Measurements from ENCODE around the gene CABYR. TPM values are rescaled to one million over a fixed set of nuclear protein-coding genes. Genes with fewer than 3 reads are reported as not detected.

Gene CABYR
- total RNA-seq, 4 donors from 2014 or later: 1.9 to 5.3 (median 2.4) TPM

DNA sequence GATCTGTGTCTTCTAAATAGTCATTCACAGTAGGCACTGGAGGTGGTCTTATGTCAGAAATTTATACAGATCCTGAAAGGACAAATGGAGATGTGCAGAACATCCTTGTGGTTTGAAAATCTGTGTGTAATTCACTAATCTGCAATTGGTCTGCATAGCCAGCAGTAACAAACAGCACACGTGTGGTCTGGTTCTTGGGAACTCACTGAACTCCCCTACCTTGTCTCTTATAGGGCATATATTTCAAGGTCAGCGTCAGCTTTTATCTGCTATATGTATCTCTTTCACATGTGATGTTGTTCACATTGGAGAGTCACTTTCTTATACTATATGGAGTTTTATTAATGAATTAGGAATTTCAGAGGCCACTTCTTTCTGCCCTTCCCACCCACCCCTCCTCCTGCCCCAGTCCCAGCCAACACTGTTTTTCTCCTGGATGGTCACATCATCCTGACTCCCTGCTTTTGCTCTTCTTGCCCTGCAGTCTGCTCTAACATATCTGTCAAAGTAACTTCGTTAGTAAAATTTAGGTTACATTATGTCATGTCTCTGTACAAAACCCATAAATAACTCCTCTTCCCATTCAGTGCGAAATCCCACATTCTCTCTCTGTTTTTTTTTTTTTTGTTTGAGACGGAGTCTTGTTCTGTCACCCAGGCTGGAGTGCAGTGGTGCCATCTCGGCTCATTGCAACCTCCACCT, 35.4 kb upstream of the CABYR start:
- TF ChIP-seq, protein P1, sequence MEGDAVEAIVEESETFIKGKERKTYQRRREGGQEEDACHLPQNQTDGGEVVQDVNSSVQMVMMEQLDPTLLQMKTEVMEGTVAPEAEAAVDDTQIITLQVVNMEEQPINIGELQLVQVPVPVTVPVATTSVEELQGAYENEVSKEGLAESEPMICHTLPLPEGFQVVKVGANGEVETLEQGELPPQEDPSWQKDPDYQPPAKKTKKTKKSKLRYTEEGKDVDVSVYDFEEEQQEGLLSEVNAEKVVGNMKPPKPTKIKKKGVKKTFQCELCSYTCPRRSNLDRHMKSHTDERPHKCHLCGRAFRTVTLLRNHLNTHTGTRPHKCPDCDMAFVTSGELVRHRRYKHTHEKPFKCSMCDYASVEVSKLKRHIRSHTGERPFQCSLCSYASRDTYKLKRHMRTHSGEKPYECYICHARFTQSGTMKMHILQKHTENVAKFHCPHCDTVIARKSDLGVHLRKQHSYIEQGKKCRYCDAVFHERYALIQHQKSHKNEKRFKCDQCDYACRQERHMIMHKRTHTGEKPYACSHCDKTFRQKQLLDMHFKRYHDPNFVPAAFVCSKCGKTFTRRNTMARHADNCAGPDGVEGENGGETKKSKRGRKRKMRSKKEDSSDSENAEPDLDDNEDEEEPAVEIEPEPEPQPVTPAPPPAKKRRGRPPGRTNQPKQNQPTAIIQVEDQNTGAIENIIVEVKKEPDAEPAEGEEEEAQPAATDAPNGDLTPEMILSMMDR (IDR thresholded peaks at IDR 0.05): no peak
- DNase-seq (ENCODE audit: low spot score): no peak
- no peak for ATAC-seq (ENCODE audit: low FRiP score)

DNA sequence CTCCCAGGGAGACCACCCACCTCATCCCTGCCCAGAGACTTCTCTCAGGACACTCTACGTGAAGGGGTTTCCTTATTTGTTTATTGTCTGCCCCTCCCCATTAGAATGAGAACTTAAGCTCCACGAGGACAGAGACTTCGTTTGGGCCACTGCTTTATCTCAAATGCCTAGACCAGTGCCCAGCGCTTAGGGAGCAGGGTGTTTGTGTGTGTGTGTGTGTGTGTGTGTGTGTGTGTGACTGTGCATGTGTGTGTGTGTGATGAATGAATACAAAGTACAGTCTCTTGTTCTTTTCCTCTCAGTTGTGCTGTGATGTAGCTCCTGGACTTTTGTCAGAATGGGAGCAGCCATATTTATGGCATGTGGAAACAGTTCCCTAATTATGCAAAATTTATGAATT, 34.4 kb upstream of the CABYR start:
- no peak for DNase-seq (ENCODE audit: low spot score)
- ATAC-seq (ENCODE audit: low FRiP score): no peak
- TF ChIP-seq, protein P1 (IDR thresholded peaks at IDR 0.05): no peak

- no peak for ATAC-seq (ENCODE audit: low FRiP score)
- TF ChIP-seq, protein P1 (IDR thresholded peaks at IDR 0.05): no peak
These were observed 30.2 kb upstream of the CABYR start for GRCh38 chr18:24108641-24109040.

GRCh38 chr18:24111936-24112335, 26.9 kb upstream of the CABYR start:
- ATAC-seq (ENCODE audit: low FRiP score) (no peak), DNase-seq (ENCODE audit: low spot score) (no peak)
- TF ChIP-seq, protein P1 (IDR thresholded peaks at IDR 0.05): no peak

More at GRCh38 chr18:24108641-24109040, 30.2 kb upstream of the CABYR start:
- DNase-seq (ENCODE audit: low spot score): no peak

GRCh38 chr18:24112464-24112863, 26.4 kb upstream of the CABYR start:
- ATAC-seq (ENCODE audit: low FRiP score): no peak
- DNase-seq (ENCODE audit: low spot score): no peak
- TF ChIP-seq, protein P1 (IDR thresholded peaks at IDR 0.05): no peak

- TF ChIP-seq, protein P1 (IDR thresholded peaks at IDR 0.05): no peak
- ATAC-seq (ENCODE audit: low FRiP score) (no peak), DNase-seq (ENCODE audit: low spot score) (no peak)
These were observed 25.8 kb upstream of the CABYR start for GRCh38 chr18:24112874-24113615.
